Hematopoietic multipotent progenitor cell treated with erythropoietin and hydrocortisone succinate and interleukin-3 and kit ligand, for 8 days (in vitro differentiated cells): Measurements from ENCODE around the gene RIC3.

Experiments
- DNase-seq: peaks from one replicate; pipeline ENCODE4 v3.0.0-alpha.2; 2015

RIC3 gene

DNA sequence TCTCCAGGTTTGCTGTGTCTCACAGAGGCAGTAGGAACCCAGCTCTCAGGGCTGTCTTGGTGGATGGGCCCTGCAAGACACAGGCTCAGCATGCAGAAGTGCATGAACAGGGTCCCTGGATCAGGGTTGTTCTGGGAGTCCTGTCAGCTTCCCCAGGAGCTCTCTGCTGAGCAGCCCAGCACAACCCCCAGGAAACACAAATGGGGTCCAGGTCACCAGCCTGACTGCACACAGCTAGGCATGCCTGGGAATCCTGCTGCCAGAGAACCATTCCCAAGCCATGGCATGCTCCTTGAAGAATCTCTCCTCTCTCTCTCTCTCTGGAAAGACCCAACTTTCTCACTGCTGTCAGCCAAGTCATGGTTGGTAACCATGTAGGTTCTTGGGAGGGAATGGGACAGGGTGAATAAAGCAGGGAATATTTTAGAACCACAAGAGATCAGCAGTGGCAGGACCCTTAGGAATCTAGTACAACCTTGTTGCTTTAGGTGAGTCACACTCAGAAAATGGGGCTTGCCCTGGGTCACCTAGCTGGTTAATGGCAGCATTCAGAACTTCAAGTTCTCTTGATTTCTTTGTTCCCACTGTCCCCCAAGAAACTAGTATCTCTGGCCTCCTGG is 66.4 kb downstream of the RIC3 start:
- DNase-seq: no peak

DNA sequence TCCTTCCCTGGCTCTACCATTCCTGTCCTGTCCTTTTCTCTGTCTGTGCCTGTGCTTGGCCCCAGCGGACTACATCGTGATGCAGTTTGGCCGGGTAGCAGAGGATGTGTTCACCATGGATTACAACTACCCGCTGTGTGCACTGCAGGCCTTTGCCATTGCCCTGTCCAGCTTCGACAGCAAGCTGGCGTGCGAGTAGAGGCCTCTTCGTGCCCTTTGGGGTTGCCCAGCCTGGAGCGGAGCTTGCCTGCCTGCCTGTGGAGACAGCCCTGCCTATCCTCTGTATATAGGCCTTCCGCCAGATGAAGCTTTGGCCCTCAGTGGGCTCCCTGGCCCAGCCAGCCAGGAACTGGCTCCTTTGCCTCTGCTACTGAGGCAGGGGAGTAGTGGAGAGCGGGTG is 67.4 kb downstream of the RIC3 start:
- no peak for DNase-seq

DNA sequence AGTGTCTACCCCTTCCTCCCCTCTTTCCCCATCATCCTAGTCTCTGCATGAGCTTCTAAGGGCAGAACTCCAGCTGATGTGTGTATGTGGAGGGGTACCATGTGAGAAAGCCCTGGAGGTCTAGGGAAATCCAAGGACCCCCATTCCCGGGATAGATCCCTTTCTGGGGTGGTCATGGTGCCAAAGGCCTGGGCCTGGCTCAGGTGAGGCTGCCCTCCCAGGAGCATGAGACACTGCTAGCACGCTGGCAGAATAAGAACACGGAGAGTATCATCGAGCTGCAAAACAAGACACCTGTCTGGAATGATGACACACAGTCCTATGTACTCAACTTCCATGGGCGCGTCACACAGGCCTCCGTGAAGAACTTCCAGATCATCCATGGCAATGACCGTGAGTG is 68.2 kb downstream of the RIC3 start:
- no peak for DNase-seq

GRCh38 chr11:8100158-8100557 is 68.7 kb downstream of the RIC3 start:
- DNase-seq: no peak

- DNase-seq: peak; percentile 79
Observed at GRCh38 chr11:8099291-8099899, 69.4 kb downstream of the RIC3 start.

DNA sequence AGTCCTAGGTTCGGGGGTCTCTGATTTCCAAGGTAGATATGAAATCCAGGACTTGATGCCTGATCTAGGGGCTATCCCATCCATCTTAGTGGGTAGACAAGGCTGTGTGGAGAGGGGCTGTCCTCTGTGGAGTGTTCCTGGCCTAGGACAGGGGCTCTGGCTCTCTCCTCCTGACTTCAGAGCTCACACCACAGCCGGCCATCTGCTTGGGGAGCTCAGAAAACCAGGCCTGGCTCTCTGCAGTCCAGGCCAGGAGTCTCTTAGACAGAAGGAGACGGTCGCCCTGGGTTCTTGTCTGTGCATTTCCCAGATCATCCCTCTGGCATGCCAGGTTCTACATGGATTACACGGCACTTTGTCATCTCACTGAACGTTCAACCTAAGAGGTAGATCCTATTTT is 69.9 kb downstream of the RIC3 start:
- DNase-seq: no peak

GRCh38 chr11:8098361-8098760 is 70.5 kb downstream of the RIC3 start:
- DNase-seq: no peak

DNA sequence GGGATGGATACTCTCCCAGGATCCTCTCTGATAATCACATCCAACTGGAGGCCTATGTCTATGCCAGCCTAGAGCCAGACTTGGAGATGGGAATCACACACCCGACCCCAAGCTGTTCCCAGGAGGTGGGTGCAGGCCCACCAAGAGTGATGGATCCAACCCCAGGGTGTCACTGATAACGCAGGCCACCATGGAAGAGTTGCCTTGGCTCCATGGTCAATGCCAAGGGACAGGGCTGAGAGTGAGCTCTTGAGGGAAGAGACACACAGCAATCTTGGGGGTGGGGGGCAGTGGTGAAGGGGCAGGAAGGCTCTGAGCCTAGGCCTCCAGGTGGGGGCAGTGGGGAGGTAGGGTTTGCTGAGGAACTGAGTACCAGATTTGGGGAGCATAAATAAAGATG is 70.9 kb downstream of the RIC3 start:
- DNase-seq: no peak

- DNase-seq: no peak
Observed at GRCh38 chr11:8097468-8097867, 71.4 kb downstream of the RIC3 start.

GRCh38 chr11:8097062-8097461 is 71.8 kb downstream of the RIC3 start:
- DNase-seq: no peak

DNA sequence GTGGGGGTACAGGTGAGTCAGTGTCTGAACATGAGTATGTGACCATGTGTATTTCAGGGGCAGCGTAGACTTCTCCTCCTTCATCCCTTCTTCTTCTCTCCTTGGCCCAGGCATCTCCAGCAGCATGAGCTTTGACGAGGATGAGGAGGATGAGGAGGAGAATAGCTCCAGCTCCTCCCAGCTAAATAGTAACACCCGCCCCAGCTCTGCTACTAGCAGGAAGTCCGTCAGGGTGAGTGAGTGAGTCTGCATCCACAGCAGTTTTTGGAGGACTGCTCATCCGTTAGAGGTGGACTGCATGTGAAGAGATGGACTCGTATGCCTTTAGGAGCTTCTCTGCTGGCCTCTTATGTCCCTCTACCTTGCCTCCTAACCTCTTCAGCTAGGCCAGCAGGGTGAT is 72.2 kb downstream of the RIC3 start:
- DNase-seq: no peak

- DNase-seq: no peak
Observed at GRCh38 chr11:8095806-8096522, 72.9 kb downstream of the RIC3 start.

DNA sequence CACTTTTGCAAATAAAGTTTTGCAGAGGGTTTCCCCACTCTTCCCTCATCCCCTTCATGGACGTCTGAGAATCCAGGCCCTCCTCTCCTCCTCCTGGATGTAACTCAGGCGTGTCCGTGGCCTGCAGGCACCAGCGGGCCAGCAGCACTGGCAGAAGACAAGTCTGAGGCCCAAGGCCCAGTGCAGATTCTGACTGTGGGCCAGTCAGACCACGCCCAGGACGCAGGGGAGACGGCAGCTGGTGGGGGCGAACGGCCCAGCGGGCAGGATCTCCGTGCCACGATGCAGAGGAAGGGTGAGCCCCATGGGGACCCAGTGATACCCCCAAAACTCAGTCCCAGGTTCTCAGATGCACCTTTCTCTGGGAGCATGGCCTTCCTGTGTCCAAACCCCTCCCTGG is 73.5 kb downstream of the RIC3 start:
- no peak for DNase-seq

DNA sequence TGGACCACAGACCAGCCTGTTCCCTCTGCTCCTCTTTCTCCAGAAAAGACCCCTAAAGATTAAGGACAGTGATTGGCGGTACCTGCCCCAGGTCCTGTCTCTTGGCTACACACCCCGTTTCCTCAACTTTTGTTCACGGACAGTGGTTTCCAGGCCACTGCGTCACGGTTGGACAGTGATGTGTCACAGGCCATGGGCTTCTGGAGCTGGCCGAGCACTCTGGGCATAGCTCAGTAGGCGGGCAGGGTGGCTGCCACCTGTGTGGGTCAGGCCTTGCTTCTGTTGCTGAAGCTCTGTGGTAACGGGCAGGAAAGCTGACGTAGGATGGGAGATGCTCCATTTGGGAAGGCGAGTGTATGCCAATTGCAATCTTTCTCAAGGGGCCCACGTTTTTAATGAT is 74.2 kb downstream of the RIC3 start:
- DNase-seq: no peak

DNA sequence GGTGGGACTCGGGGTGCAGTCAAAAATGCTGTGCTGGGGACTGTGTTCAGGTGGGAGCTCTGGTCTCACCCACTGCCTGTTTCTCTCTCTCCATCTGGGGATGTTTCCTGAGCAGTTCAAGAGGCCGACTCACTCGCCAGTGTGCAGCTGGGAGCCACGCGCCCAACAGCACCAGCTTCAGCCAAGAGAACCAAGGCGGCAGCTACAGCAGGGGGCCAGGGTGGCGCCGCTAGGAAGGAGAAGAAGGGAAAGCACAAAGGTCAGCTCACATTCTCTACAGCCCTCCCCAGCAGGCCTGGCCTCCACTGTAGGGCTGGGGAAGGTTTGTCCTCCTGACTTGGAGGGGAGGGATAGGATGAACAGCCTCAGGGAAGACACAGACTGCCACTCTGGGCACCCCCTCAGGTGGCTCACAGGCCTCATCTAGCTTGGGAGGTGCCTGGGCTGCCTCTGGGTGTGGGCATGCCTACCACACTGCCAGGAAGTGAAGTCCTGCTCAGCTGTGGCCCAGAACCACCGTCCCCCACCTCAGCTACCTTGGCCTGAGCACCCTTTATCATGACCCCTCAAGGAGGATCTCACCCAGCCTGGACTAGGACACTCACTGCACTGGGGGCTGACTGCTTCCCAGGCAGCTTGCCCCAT is 74.8 kb downstream of the RIC3 start:
- DNase-seq: no peak

- DNase-seq: peak; percentile 75
Observed at GRCh38 chr11:8092587-8093424, 76.0 kb downstream of the RIC3 start.

DNA sequence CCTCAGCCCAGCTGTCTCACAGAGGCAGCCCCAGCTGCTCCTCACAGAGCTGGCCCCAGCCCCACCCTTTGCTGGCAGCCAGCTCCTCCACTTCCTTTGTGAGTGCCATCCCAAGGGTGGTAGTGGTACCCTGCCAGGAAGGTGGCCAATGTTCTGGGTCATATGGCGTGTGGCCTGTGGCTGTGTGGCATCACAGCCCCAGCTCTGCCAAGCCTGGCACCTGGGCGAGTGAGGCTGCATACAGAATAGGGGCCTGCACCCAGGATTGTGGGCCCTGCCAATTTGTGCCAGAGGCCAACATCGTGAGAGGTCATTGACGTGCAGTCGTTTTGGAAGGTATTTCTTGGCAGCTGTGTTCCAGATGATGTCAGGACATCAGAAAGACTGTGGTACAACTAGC is 77.1 kb downstream of the RIC3 start:
- DNase-seq: no peak

GRCh38 chr11:8090756-8091155 is 78.1 kb downstream of the RIC3 start:
- DNase-seq: peak; percentile 39

GRCh38 chr11:8089791-8090510 is 78.9 kb downstream of the RIC3 start:
- DNase-seq: no peak

GRCh38 chr11:8087756-8088155 is 81.1 kb downstream of the RIC3 start:
- DNase-seq: no peak

GRCh38 chr11:8087185-8087584 is 81.6 kb downstream of the RIC3 start:
- no peak for DNase-seq

GRCh38 chr11:8086571-8086970 is 82.3 kb downstream of the RIC3 start:
- no peak for DNase-seq
